ENCODE data around the gene MEIS2.

GRCh38 chr15:36867436-36867835, 232.9 kb downstream of the MEIS2 start:
- TF ChIP-seq CTCF (IDR thresholded peaks at IDR 0.05) (no peak), POLR2AphosphoS5 (IDR thresholded peaks at IDR 0.05) (no peak)
